Left colon (tissue), 2 donors: ENCODE data around the gene NIN. TPM values are rescaled to one million over a fixed set of nuclear protein-coding genes. Genes with fewer than 3 reads are reported as not detected.
A peak's percentile ranks its signal among the peaks of the same experiment; 100 is the strongest.
"Not testable (repeated sequence)": the region's sequence is repeated elsewhere in the genome, so short reads cannot be mapped to it uniquely, and the experiment has no call there.

Source experiments
- ATAC-seq: fragments of 200-7000 bp; cut with Tn5 transposase; one replicate; pipeline ENCODE4 v1.9.1; 2020; ENCODE audit warnings: mild to moderate bottlenecking, moderate library complexity
- DNase-seq, 2 donors: peaks; one replicate each; pipeline ENCODE4 v3.0.0-alpha.2; 2020
- intact Hi-C, 2 donors: fragments of 100-400 bp; cut with DNase I in 1 of 2; cut with micrococcal nuclease in 1 of 2; formaldehyde crosslinking; loops; one replicate each; pipeline versions ENCODE4 v1.11.2 to v1.14.0; 2022; cut with DNase I, micrococcal nuclease
- total RNA-seq, 2 donors: library from RNA; stranded (reverse); fragmentation: NEBNext Ultra II Directional; extraction: Animal tissue kit (Norgen Biotek cat#: 25700); gene quantifications; one replicate each; pipeline ENCODE4 v1.2.1, GENCODE V29; 2021
- donor health status: DM: no; HTN: no; CAD: no.
- donor health status: DM: yes; HTN: yes; CAD: no.

Gene NIN
- total RNA-seq, 2 donors from 2014 or later: 21.0 to 24.7 TPM

DNA sequence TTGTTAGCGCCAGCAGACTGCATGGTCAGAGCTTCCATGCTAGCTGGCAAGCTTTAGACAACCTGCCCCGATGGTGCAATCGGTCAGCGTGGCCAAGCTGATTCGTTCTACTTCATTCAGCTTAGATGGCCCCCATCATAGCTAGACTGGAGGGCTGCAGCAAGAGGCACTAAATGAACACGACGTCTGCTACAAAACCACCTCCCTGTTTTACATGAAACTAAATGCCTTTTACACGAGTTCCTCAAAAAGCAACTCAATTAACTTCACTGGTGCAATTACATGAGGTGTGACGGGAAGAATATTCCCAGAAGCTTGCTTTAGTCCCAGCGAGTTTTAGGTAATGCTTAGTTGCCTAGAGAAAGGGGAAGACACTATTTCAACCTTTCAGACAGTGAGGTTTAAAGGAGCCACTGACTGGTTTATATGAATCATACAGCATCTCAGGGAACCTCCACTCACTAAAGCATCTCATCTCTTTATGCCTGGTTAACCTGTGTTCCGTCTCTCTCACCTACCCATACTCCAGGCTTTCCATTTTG lies 8.4 kb downstream of the NIN start:
- DNase-seq: no peak
- ATAC-seq: no peak
- intact Hi-C loops: no loop called here

DNA sequence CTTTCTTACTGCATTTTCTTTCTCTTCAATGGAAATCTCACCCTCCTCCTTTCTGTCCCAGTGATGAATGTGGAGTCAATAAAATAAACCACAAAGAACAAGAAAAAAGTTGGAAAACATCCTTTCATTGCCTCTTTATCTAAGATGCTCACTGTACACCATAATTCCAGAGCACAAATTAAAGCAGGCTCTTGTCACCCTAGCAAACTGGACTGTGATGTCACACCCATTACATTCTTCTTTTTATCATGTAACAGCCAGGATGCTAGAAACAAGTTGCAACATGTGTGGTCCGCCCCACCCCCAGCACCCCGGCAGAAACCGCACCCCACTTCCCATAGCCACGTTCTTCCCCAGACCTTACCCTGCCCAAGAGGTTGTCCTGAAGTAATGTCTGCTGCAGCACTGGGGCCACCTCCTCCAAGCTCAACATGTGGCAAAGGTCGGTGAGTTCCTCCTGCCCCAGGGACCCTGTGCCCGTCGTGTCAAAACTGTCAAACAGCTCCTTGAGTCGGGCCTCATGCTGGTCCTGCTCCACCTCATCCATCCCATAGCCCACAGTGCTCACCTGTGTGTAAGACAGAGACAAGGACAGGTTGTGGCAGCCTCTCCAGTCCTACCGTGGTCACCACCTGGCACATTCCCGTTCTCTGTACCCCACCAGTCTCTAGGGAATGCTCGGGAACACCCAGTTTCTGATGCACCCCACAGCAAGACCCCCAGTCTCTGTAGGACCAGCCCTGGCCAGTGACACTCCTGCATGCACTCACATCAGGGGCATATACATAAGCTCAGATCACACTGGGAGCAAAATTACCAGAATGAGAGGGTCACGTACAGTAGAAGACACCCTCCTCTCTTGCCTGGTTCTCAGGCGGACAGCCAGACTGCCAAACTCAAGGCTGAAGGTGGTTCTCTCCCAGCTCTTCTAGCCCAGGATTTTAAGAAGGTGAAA lies 9.2 kb downstream of the NIN start:
- intact Hi-C loops: no loop called here
- DNase-seq: peak in 1 of 2 donors; percentile 41
- peak; percentile 41 for ATAC-seq

DNA sequence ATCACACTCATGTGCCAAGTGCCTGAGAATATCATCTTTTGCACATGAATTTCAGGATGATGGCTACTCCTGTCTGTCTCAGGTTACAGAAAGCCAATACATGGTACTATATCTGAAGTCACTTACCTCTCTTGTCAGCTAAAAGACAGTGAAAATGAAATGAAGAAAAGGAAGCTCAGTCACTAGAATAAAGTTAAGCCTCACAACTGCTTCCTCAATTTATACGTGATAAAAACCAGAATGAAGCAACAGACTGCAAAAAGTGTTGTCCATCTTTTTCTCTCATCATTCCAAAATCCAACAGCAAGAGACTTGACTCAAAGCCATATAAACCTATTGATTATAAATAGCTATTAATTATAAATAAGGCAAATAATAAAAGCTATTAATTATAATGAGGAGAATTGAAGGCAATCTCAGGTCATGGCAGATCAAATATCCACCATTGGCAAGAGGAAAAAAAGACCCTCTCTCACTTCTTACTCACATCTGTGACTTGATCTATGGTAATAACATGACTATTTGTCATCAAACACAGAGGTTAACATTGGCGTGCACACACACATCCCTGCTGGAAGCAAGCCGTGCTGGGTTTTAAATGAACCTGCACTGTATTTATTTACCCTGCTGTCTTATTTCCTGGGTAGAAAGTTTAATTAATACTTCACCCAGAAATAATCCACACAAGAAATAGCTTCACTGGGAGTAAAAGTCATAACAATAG lies 10.0 kb downstream of the NIN start:
- no peak for DNase-seq
- no peak for ATAC-seq
- intact Hi-C loops: no loop called here

DNA sequence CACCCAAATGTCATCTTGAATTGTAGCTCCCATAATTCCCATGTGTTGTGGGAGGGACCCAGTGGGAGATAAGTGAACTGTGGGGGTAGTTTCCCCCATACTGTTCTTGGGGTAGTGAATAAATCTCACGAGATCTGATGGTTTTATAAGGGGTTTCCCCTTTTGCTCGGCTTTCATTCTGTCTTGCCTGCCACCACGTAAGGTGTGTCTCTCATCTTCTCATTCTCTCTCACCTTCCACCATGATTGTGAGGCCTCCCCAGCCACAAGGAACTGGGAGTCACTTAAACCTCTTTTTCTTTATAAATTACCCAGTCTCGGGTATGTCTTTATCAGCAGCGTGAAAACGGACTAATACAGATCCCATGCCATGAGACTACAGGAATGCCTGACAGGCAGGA lies 11.7 kb downstream of the NIN start:
- ATAC-seq, intact Hi-C loops, DNase-seq: not testable (repeated sequence)

DNA sequence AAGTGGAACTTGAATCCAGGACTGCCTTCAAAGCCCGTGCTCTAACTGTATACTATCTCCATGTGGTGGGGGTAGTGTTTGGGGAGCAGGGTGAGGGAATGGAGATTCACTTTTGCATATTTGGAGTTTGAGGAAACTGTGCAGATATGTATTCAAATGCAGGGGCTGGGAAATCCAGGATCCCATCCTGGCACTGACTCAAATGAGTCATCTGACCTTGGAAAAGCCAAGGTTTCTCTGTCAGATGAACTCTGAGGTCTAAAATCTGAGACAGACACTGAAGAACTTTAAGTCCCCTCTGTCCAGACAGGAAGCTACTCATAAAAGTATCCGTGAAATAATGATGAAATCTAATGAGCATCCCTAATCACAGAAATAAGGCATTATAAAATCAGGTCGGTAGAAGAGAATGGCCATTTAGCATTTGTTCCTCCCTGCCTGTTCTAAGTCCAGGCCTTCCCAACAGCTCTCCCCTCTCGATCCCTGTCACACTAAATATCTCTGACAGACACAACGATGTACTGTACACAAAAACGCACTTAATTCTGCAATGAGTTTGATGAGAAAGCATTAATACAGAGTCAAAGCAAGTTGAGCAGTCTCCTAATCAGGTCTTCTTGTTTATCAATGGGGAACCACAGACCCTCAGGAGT lies 14.4 kb downstream of the NIN start:
- ATAC-seq (no peak), DNase-seq (no peak)
- intact Hi-C loops: no loop called here

DNA sequence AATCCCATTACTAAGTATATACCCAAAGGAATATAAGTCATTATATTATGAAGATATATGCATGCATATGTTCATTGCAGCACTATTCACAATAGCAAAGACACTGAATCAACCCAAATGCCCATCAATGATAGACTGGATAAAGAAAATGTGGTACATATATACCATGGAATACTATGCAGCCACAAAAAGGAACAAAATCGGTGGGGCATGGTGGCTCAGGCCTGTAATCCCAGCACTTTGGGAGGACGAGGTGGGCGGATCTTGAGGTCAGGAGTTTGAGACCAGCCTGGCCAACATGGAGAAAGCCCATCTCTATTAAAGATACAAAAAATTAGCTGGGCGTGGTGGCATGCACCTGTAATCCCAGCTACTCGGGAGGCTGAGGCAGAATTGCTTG lies 15.4 kb downstream of the NIN start:
- intact Hi-C loops, DNase-seq, ATAC-seq: not testable (repeated sequence)

DNA sequence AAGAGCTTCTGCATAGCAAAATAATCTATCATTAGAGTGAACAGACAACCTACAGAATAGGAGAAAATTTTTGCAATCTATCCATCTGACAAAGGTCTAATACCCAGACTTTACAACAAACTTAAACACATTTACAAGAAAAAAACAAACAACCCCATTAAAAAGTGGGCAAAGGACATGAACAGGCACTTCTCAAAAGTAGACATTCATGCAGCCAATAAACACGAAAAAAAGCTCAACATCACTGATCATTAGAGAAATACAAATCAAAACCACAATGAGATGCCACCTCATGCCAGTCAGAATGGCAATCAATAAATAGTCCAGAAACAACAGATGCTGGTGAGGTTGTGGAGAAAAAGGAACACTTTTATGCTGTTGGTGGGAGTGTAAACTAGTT lies 15.9 kb downstream of the NIN start:
- DNase-seq, ATAC-seq, intact Hi-C loops: not testable (repeated sequence)

DNA sequence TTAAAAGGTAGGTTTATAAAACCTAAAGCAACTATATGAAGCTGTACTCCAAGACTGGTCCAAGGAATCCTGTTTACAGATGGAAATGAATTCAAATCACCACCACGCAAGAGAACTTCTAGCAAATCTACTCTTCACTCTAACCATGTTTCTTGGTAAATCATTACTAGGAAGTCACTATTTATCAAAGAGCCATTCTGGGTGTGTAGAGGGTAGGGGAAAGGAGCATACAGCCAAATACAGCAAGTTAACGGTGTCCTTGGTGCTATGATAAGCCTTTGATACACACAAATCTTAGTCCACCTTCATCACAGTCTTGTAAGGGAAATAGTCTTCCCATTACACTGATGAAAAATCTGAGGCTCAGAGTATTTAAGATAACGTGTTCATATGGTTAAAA lies 16.8 kb downstream of the NIN start:
- intact Hi-C loops: no loop called here
- ATAC-seq (no peak), DNase-seq (no peak)

DNA sequence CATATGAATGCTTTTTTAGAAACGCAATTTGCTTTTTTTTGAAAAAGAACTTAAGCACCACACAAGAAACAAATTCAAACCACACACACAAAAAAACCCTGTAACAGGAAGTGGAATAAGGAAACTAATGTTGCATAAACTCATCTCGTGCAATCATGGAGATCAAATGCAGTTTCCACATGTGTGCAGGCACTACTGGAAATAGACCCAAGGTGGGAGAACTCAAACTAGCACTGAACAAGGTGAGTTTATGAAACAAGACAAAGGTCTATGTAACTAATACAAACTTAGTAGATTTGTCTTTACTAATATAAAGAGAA lies 17.5 kb downstream of the NIN start:
- ATAC-seq: peak; percentile 27
- intact Hi-C loops: no loop called here
- no peak for DNase-seq

DNA sequence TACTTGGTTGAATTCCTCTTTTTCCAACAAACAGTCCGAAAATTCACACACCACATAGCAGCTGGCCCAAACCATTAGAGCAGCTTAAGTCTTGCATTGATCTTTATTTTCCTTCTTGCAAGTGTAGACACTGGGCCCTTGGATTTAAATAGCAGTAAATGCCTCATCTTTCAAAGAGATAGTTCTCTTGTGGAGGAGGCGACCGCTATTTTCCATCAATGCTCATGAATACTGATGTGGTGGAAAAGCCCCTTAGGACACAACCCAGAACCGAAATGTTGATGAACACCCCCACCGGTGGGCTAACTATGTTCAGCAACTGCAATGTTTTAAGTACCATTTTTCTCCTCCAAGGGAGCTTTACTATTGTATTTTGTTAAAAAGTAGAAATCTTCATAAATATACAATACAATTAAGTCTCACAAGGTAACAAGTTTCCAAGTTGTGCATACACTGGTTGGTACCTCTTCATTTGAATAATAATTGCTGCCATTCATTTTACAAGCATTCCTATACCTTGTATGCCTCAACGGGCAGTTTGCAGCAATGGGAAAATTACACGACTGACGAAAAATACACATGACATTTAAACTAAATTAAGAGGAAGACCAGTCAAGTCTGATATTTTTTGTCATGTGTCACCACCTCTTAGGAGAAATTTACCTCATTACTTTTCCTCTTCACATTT lies 18.0 kb downstream of the NIN start:
- ATAC-seq: no peak
- DNase-seq: no peak
- intact Hi-C loops: no loop called here

DNA sequence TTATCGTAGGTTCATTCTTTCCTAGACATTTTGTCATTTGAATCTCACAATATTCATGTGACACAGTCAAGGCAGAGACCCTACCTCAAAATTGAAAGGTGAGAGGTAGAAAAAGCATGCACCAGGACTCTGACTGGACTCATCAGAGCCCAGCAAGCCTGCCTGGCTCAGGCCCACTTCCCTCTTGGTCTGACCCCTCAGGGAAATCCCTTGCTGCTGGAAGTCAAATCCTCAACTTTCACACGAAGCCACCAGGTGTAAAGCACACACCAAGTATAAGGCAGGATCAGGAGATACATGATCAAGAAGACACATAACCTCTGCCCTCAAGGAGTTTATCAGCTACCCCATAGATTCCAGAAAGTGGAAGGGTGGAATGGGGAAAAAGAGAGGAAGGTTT lies 18.8 kb downstream of the NIN start:
- no peak for ATAC-seq
- DNase-seq: no peak
- intact Hi-C loops: no loop called here

DNA sequence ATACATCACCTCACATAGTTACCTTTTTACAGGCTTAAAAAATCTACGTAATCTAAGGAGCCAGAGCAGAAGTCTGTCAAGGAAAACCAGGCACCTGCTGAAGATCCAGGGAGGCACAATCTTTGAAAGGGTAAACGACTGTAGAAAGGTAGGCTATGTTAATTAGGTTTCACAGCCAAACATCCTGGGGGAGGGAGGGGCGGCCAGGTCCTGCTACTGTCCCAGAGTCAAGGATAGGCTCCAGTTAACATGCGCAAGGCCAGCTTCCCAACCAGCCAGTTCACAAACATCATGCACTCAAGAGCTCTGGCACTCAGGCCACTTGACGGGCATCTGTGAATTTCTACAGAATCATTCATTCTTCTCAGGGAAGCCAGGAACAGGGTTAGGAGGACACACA lies 22.9 kb downstream of the NIN start:
- intact Hi-C loops: no loop called here
- DNase-seq (no peak), ATAC-seq (no peak)

DNA sequence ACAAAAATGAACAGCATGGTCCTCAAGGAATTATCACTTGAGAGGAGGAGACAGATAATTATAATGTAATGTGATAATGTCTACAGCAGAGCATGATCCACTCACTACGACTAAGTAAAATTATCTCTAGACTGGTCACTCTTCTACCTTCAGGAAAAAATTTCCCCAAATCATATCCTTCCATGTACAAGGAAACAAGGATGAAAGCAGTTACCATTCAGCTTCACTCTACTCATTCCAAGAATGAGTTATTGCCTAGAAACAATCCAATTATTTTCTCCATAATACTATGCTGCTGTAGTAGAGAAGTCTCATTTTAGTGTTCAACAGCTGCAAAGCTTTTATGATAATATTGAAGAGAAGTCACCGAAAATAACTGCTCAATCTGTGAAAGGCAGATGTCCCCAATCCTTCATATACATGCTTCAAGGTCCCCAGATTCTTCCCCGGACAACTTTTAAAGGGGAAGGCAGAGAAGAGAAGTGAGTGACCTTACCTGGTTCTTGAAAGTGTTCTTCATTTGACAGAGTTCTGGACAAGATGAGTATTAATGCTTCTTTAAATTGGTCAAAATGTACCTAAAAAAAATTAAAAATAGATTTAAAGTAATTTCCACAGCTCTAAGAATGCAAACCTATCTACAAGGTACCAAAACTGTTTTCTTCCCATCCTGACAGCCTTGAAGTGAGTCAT lies 24.6 kb downstream of the NIN start:
- ATAC-seq (no peak), DNase-seq (no peak)
- intact Hi-C loops: no loop called here

DNA sequence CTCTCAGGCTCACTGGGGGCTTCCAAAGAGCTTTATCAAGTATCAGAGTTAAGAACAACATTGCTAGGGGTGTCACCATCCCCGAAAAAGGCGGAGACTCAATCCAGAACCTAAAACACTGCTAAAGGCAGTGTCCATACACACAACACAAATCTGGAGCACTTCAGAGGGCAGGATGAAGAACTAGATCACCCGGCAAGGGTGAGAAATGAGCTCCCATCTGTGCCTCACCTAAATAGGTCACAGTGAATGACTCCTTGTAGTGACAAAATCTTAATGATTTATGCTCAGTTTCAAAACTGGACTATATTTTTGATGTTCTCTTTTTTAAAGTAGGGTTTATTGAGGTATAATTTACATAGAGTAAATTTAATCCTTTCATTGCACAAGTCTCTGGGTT lies 25.6 kb downstream of the NIN start:
- intact Hi-C loops: no loop called here
- ATAC-seq (no peak), DNase-seq (no peak)

DNA sequence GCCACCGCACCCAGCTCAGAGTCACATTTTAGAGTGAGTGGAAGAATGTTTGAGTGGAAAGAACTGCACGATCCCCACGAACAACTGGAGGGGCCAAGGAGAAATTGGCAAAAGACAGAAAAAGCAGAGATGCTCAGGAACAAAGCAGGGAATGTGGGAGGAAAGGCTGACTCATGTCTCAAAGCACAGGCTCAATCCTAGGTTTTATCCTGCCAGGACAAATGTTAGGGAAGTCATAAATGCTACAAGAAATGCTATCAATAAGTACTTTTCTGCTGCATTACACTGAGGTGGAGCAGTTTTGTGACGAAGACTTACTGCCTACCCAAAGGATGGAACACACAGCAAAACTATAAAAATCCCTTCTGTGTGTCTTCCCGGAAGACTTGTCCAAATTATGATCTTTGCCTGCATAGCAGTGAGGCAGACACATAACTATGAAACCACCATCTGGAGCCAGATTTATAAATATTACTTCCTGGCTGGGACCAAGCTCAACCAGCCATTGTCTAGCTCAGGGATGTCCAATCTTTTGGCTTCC lies 26.7 kb downstream of the NIN start:
- DNase-seq (no peak), ATAC-seq (no peak)
- intact Hi-C loops: no loop called here

DNA sequence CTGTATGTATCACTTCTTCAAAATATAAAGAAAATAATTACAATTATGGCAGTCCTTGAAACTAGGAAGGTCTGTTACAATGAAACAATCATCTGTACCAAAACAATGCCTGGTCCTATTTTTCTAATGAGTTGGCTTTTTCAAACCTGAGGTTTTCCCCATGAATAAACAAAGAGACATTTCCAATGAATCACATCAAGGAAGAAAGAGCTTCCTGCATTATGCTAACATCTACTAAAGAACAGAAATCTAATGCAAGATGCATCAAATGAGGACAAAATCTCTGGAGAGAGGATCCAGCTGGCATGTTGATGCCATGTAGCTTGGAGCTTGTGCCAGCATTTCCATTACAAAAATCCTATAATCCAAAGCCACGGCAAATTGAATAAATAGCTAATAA lies 29.3 kb downstream of the NIN start:
- intact Hi-C loops: no loop called here
- DNase-seq (no peak), ATAC-seq (no peak)

DNA sequence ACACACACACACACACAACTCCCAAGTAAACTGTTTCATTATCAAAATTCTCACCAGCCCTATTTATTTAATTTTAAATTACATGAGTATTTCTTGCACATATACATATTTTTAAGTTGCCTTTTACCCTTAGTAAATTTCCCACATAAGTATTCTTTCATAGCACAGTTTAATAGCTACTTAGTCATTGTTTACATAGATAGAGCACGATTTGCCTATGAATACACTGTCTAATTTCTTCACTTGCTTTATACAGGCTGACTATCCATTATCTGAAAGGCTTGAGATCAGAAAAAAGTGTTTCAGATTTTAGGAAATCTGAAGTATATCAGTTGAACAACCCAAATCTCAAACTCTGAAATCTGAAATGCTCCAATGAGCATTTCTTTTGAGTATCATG lies 30.9 kb downstream of the NIN start:
- ATAC-seq: no peak
- no peak for DNase-seq
- intact Hi-C loops: no loop called here

DNA sequence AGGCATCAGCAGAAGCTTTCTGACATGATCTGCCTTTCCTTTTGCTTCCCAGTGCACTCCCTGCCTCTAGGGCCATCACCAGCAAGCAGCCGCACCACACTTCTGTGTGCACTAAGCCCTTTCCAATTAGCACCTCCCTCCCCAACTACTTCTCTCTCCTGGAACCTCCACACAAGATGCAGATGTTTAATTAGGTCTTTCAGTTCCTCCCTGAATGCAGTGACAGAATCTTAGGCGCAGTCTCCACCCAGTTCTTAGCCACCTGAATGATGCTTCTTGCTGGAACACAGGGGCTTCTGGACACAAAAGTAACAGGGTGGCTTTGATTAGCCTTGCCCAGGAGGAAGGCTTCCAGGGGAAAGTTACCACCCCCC lies 32.9 kb downstream of the NIN start:
- DNase-seq: no peak
- ATAC-seq: no peak
- intact Hi-C loops: no loop called here
